ENCODE measurements around the gene TNFRSF19. TPM values are rescaled to one million over a fixed set of nuclear protein-coding genes. Genes with fewer than 3 reads are reported as not detected.

The TNFRSF19 gene
- total and polyA plus RNA-seq, 2 of the 13 experiments (the other 11 are each of a cell fraction or from before 2014, with no cell fraction given), result 75.3 to 77.7 TPM

DNA sequence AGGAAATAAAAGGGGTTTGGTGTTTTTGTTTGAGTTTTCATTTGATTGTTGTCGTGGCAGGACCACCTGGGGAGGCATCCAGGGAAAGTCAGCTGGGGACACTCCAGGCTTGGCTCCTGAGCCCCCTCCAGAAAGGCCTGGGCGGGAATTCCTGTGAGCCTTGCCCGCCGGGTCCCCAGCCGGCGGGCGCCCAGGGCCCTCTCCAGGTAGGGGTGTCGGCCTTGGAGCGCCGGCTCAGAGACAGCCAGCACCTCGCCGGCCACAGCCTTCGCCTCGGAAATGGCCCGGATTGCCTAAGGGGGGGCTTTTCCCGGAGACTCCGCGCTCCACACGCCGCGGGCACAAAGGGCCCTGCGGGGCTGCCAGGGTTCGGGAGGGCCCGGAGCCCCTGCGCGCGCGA is 125.0 kb downstream of the TNFRSF19 start:
- whole genome bisulfite sequencing (ENCODE audit: low lambda C conversion rate), result 92% methylated on average over 20 of the region's 28 CpGs
- DNase-seq (ENCODE audit: low spot score), result no peak
- Histone ChIP-seq H3K27ac (ENCODE audit: extremely low read length, insufficient read depth, low read length) (no peak overlapping the region), H3K4me1 (ENCODE audit: insufficient read depth, low read length) (no peaks in the 10 kb centered on the region), H2AFZ (ENCODE audit: low read length) (no peak overlapping the region), H3K36me3 (replicated peaks in 1 of 2; ENCODE audit: control insufficient read depth in 1 of 2, insufficient read depth in 2 of 2, low read length in 2 of 2) (no peaks in the 10 kb centered on the region), H3K4me2 (ENCODE audit: low read depth, low read length) (no peak overlapping the region), H3K9ac (ENCODE audit: insufficient read depth, low read depth, low read length) (no peak overlapping the region), H3K27me3 (ENCODE audit: control insufficient read depth in 1 of 2, insufficient read depth in 2 of 2, low read length in 2 of 2) (0 out of 5 replicates have a peak, but pooled peaks cover 0 to 1% of the 10 kb centered on the region in 2 experiments), H3K9me3 (ENCODE audit: low read length) (no peaks in the 10 kb centered on the region), H4K20me1 (ENCODE audit: insufficient read depth, low read length) (no peaks in the 10 kb centered on the region), H3K79me2 (ENCODE audit: insufficient read depth, low read length) (no peaks in the 10 kb centered on the region), H3K4me3 (replicated peaks in 1 of 3; ENCODE audit: insufficient read depth in 1 of 3, low read depth in 2 of 3, low read length in 3 of 3) (no peak overlapping the region)
- intact Hi-C loops (cut with micrococcal nuclease; ENCODE audit: unreplicated experiment) (no loop called here), in situ Hi-C loops (cut with HindIII; ENCODE audit: extremely low pct_ligation_motif_present, low pct_unique_long_range_greater_than_20kb) (no loop called here)
- FAIRE-seq, result no peak
- ChIA-PET POLR2A (no interaction called here), CTCF (ENCODE audit: low intra/inter-chr PET ratio, low total read pairs) (no interaction called here)
- ATAC-seq, result no peak
- BruUV-seq (replicated peaks), result no TSS peak
- TF ChIP-seq ZNF446 (CRISPR knock-in tag; IDR thresholded peaks at IDR 0.05), result no peak

DNA sequence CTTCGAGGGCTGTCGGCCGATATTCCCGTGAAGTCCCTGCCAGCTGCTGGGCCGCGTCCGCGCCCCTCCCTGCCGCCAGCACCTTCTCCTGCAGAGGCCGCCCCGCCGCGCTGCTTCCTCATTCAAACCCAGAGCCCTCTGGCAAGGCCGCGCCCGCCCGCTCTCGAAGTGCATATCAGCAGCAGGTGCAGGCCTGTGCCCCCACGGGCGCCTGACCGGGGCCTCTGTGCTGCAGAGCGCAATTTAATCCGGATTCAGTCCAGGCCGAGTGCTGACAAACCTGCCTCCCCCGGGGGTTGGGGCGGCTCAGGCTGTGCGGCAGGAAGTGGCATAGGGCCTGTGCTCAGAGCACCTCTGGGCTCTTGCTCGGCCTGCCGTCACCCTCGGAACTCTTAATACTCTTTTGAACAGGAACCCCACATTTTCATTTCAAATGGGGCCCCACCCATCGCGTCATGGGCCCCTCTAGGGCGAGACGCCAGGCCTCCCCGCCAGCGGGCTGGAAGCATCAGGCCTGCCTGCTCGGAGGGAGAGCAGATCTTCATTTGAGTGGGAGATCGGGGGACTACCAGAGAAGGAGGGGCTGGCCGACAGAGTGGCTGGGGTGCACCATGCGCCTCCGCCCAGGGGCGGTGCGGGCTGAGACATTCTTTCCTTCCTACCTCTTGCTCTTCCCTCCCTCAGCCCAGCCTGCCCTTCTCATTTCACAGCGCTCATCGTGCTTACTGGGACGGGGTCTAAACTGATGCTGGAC is 125.7 kb downstream of the TNFRSF19 start:
- no peaks in the 10 kb centered on the region for H3K79me2 ChIP-seq (ENCODE audit: insufficient read depth, low read length)
- no peaks in the 10 kb centered on the region for H3K36me3 ChIP-seq (replicated peaks in 1 of 2; ENCODE audit: control insufficient read depth in 1 of 2, insufficient read depth in 2 of 2, low read length in 2 of 2)
- H3K4me2 ChIP-seq (ENCODE audit: low read depth, low read length), result no peak overlapping the region
- FAIRE-seq (no peak), ATAC-seq (no peak), DNase-seq (ENCODE audit: low spot score) (no peak)
- no TSS peak for BruUV-seq (replicated peaks)
- no peak overlapping the region for H3K9ac ChIP-seq (ENCODE audit: insufficient read depth, low read depth, low read length)
- no peak for TF ChIP-seq ZNF44 (CRISPR knock-in tag; IDR thresholded peaks at IDR 0.05)
- no peak for TF ChIP-seq RORA (CRISPR knock-in tag; IDR thresholded peaks at IDR 0.05)
- no peak for TF ChIP-seq ZNF713 (CRISPR knock-in tag; IDR thresholded peaks at IDR 0.05)
- TF ChIP-seq NFE2L2 (IDR thresholded peaks at IDR 0.05; ENCODE audit: low read length), result no peak
- no peak for TF ChIP-seq ZNF546 (CRISPR knock-in tag; conservative IDR thresholded peaks at IDR 0.05)
- TF ChIP-seq PHF21A (CRISPR knock-in tag; IDR thresholded peaks at IDR 0.05), result no peak
- TF ChIP-seq, protein P1, sequence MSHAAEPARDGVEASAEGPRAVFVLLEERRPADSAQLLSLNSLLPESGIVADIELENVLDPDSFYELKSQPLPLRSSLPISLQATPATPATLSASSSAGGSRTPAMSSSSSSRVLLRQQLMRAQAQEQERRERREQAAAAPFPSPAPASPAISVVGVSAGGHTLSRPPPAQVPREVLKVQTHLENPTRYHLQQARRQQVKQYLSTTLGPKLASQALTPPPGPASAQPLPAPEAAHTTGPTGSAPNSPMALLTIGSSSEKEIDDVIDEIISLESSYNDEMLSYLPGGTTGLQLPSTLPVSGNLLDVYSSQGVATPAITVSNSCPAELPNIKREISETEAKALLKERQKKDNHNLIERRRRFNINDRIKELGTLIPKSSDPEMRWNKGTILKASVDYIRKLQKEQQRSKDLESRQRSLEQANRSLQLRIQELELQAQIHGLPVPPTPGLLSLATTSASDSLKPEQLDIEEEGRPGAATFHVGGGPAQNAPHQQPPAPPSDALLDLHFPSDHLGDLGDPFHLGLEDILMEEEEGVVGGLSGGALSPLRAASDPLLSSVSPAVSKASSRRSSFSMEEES (CRISPR knock-in tag; IDR thresholded peaks at IDR 0.05), result no peak
- no peak for TF ChIP-seq CHD4 (IDR thresholded peaks at IDR 0.05; ENCODE audit: borderline replicate concordance, low read length)
- H3K9me3 ChIP-seq (ENCODE audit: low read length), result no peaks in the 10 kb centered on the region
- no peak overlapping the region for H3K27ac ChIP-seq (ENCODE audit: extremely low read length, insufficient read depth, low read length)
- no peaks in the 10 kb centered on the region for H3K4me1 ChIP-seq (ENCODE audit: insufficient read depth, low read length)
- intact Hi-C loops (cut with micrococcal nuclease; ENCODE audit: unreplicated experiment), result no loop called here
- CTCF ChIA-PET (ENCODE audit: low intra/inter-chr PET ratio, low total read pairs), result no interaction called here
- 82% methylated on average over 40 of the region's 46 CpGs for WGBS (ENCODE audit: low lambda C conversion rate)
- H3K4me3 ChIP-seq (replicated peaks in 1 of 3; ENCODE audit: insufficient read depth in 1 of 3, low read depth in 2 of 3, low read length in 3 of 3), result no peak overlapping the region
- H3K27me3 ChIP-seq (ENCODE audit: control insufficient read depth in 1 of 2, insufficient read depth in 2 of 2, low read length in 2 of 2), result 0 out of 5 replicates have a peak, but pooled peaks cover 0 to 1% of the 10 kb centered on the region in 2 experiments
- H2AFZ ChIP-seq (ENCODE audit: low read length), result no peak overlapping the region
- no peaks in the 10 kb centered on the region for H4K20me1 ChIP-seq (ENCODE audit: insufficient read depth, low read length)
- POLR2A ChIA-PET, result no interaction called here
- in situ Hi-C loops (cut with HindIII; ENCODE audit: extremely low pct_ligation_motif_present, low pct_unique_long_range_greater_than_20kb), result no loop called here
